OCI-LY3 (cell line): Measurements from ENCODE around the gene FNDC3A.
A peak's percentile ranks its signal among the peaks of the same experiment; 100 is the strongest.

Experiments
- H2AFZ ChIP-seq: fragments of 200-600, 300-600 bp; shearing (Covaris generic); 2 replicates; pipeline ENCODE4 v1.6.0; 2014; ENCODE audit warnings: antibody characterized with exemption, low read depth, low read length
- H3K27ac ChIP-seq: fragments of 200-600, 300-600 bp; sonication (generic); 2 replicates; pipeline ENCODE4 v1.5.1; 2014; ENCODE audit warnings: mild to moderate bottlenecking, low read length, moderate library complexity, mixed read lengths
- H3K27me3 ChIP-seq: fragments of 200-600, 300-600 bp; sonication (generic); 2 replicates; pipeline ENCODE4 v1.6.1; 2014; ENCODE audit warnings: low read depth, low read length, mixed read lengths
- H3K36me3 ChIP-seq: fragments of 200-600, 300-600 bp; sonication (generic); replicated peaks from 2 replicates; pipeline ENCODE3; 2014; ENCODE audit warnings: low read depth, low read length, mixed read lengths
- H3K4me1 ChIP-seq: fragments of 300-600, 200-600 bp; sonication (generic); 2 replicates; pipeline ENCODE4 v1.6.1; 2014; ENCODE audit warnings: low read length, mixed read lengths
- H3K4me2 ChIP-seq: fragments of 200-600, 300-600 bp; sonication (generic); 2 replicates; pipeline ENCODE4 v1.6.1; 2014; ENCODE audit warnings: low read length, mixed read lengths
- H3K4me3 ChIP-seq: fragments of 300-600, 200-600 bp; sonication (generic); 2 replicates; pipeline ENCODE4 v1.5.1; 2014; ENCODE audit warnings: antibody characterized with exemption, mild to moderate bottlenecking, low read length, moderate library complexity
- H3K79me2 ChIP-seq: fragments of 300-600, 200-600 bp; shearing (Covaris generic); 2 replicates; pipeline ENCODE4 v1.6.1; 2014; ENCODE audit warnings: mild to moderate bottlenecking, low read length, mixed read lengths
- H3K9ac ChIP-seq: fragments of 300-600, 200-600 bp; shearing (Covaris generic); 2 replicates; pipeline ENCODE4 v1.6.0; 2014; ENCODE audit warnings: mild to moderate bottlenecking, low read length, moderate library complexity
- H3K9me3 ChIP-seq: fragments of 200-600, 300-600 bp; shearing (Covaris generic); 2 replicates; pipeline ENCODE4 v1.6.1; 2014; ENCODE audit warnings: low read length, mixed read lengths; ENCODE audit not compliant: insufficient read depth
- H4K20me1 ChIP-seq: fragments of 200-600, 300-600 bp; sonication (generic); 2 replicates; pipeline ENCODE4 v1.6.1; 2016; ENCODE audit warnings: low read length, mixed read lengths; ENCODE audit not compliant: insufficient read depth
- EZH2phosphoT487 ChIP-seq: fragments of 200-600 bp; shearing (Covaris generic); IDR thresholded peaks from 2 replicates; pipeline ENCODE4 v1.6.1; 2018; ENCODE audit warnings: antibody characterized with exemption, mixed run types, low read depth
- TF ChIP-seq, protein P1 (sequence below): fragments of 200-600, 300-600 bp; sonication (generic); IDR thresholded peaks from 2 replicates; pipeline ENCODE4 v1.5.1; 2014; ENCODE audit warnings: antibody characterized with exemption, low read length, low read depth

FNDC3A gene

DNA sequence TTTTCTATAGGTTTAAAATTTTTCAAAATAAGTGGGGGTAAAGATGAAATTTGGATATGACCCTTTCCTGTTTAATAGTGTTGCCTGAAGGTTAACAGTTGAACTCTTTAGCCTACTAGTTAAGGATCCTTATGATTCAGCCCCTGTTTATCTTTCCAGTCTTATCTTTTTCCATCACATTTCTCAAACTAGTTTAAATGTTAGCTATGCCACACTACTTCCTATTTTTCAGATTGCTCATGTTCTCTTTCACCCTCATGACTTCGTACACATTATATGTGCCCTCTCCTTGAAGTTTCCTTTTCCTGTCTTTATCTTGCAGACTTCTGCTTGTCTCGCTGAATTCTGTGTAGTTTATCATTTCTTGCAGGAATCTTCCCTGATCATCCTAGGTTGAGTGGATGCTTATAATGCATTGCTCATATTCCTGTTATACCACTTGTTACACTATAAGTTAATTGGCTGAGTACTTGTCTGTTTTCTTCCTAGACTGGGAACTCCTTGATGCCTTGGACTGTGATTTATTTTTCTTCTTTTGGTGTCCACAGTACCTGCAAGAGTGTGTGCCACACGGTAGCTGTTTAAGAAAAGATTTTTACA lies 86.7 kb downstream of the FNDC3A start:
- H3K4me1 ChIP-seq: peaks cover 29% of the 10 kb centered on the region
- H3K36me3 ChIP-seq: no peaks in the 10 kb centered on the region
- H3K27ac ChIP-seq: no peak overlapping the region
- no peak overlapping the region for H3K4me3 ChIP-seq
- H3K79me2 ChIP-seq: no peaks in the 10 kb centered on the region
- no peaks in the 10 kb centered on the region for H3K27me3 ChIP-seq
- H3K9me3 ChIP-seq: no peaks in the 10 kb centered on the region
- no peaks in the 10 kb centered on the region for H4K20me1 ChIP-seq
- H3K9ac ChIP-seq: no peak overlapping the region
- TF ChIP-seq, protein P1, sequence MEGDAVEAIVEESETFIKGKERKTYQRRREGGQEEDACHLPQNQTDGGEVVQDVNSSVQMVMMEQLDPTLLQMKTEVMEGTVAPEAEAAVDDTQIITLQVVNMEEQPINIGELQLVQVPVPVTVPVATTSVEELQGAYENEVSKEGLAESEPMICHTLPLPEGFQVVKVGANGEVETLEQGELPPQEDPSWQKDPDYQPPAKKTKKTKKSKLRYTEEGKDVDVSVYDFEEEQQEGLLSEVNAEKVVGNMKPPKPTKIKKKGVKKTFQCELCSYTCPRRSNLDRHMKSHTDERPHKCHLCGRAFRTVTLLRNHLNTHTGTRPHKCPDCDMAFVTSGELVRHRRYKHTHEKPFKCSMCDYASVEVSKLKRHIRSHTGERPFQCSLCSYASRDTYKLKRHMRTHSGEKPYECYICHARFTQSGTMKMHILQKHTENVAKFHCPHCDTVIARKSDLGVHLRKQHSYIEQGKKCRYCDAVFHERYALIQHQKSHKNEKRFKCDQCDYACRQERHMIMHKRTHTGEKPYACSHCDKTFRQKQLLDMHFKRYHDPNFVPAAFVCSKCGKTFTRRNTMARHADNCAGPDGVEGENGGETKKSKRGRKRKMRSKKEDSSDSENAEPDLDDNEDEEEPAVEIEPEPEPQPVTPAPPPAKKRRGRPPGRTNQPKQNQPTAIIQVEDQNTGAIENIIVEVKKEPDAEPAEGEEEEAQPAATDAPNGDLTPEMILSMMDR: no peak
- TF ChIP-seq EZH2phosphoT487: no peak
- peak overlapping the region; percentile 27 for H3K4me2 ChIP-seq
- no peak overlapping the region for H2AFZ ChIP-seq

DNA sequence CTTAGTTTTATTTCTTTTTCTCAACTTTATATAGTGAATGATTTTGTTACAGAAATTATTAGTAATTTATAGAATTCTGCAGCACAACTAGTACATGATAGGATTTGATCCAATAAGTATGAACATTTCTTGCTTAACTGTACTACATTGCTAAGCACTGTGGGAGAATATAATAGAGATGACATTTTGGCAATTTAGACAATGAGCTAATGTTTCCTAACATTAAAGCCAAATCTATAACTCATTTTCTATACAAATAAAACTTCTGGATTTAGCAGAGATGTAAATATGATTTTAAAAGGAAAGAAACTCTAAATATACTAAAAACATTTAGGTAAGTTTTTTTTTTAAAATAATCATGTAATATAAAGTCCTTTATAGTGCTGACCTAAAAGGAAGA lies 87.3 kb downstream of the FNDC3A start:
- no peak overlapping the region for H3K27ac ChIP-seq
- H3K79me2 ChIP-seq: no peaks in the 10 kb centered on the region
- TF ChIP-seq, protein P1: no peak
- no peak for TF ChIP-seq EZH2phosphoT487
- no peaks in the 10 kb centered on the region for H3K27me3 ChIP-seq
- H3K9me3 ChIP-seq: no peaks in the 10 kb centered on the region
- no peak overlapping the region for H3K9ac ChIP-seq
- no peak overlapping the region for H2AFZ ChIP-seq
- H3K36me3 ChIP-seq: no peaks in the 10 kb centered on the region
- peaks cover 23% of the 10 kb centered on the region for H3K4me1 ChIP-seq
- no peaks in the 10 kb centered on the region for H4K20me1 ChIP-seq
- H3K4me2 ChIP-seq: no peak overlapping the region
- no peak overlapping the region for H3K4me3 ChIP-seq

DNA sequence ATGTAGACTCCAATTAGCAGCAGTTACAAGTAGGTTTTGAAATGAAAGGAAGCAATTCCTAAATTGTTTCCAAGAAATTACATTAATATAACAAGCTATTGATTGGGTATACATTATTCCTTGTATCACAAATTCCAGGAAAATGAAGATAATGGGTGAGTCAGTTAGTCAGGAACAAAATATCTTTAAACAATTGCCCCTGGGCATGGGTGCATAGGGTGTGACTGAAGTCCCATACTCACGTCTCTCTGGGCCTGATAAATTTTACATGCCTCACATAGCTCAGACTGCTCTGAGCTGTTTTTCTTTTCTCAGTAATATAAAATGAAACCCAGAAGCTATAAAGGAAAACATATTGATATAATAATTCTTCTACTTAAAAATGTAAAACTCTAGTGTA lies 87.8 kb downstream of the FNDC3A start:
- Histone ChIP-seq H3K36me3 (no peaks in the 10 kb centered on the region), H3K9me3 (no peaks in the 10 kb centered on the region), H3K9ac (no peak overlapping the region), H3K4me1 (peaks cover 18% of the 10 kb centered on the region), H2AFZ (no peak overlapping the region), H3K4me3 (no peak overlapping the region), H3K27ac (no peak overlapping the region), H3K79me2 (no peaks in the 10 kb centered on the region), H3K27me3 (no peaks in the 10 kb centered on the region), H4K20me1 (no peaks in the 10 kb centered on the region), H3K4me2 (no peak overlapping the region)
- TF ChIP-seq, protein P1: no peak
- TF ChIP-seq EZH2phosphoT487: no peak

DNA sequence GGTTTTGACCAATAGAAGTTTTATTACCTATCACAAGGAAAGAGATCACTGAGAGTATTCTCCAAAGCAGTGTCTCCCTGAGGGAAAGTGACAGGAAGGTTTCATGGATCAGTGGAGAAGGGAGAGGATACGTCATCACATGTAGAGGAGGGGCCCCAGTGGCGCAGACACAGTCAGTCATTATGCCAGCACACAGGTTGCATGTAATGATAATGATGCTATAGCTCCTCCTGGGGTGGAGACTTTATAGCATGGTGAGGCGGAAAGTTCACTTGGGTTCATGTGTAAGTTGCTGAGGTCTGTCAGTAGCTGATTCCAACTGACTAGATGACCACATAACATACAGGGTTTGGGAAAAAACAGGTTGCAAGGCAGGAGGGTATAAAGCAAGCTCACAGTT lies 88.8 kb downstream of the FNDC3A start:
- Histone ChIP-seq H2AFZ (no peak overlapping the region), H3K27ac (no peak overlapping the region), H3K79me2 (no peaks in the 10 kb centered on the region), H3K9me3 (no peaks in the 10 kb centered on the region), H3K4me1 (peaks cover 11% of the 10 kb centered on the region), H3K9ac (no peak overlapping the region), H3K36me3 (no peaks in the 10 kb centered on the region), H3K27me3 (no peaks in the 10 kb centered on the region), H3K4me3 (no peak overlapping the region), H4K20me1 (no peaks in the 10 kb centered on the region), H3K4me2 (no peak overlapping the region)
- TF ChIP-seq EZH2phosphoT487: no peak
- TF ChIP-seq, protein P1: no peak
